H1 (cell line): Measurements from ENCODE around the gene HLA-DQA1. TPM values are rescaled to one million over a fixed set of nuclear protein-coding genes. Genes with fewer than 3 reads are reported as not detected.

Experiments used
- CTCF ChIA-PET: fragments of 300-600 bp; sonication (Branson Sonifier 250); formaldehyde crosslinking; loops from one replicate; lab custom pipeline; 2021; ENCODE audit not compliant: partially characterized antibody; lab: Charles Lee
- POLR2A ChIA-PET: fragments of 300-600 bp; sonication (Branson Sonifier 250); formaldehyde crosslinking; loops from one replicate; lab custom pipeline; 2021; ENCODE audit warnings: inconsistent platforms; ENCODE audit not compliant: partially characterized antibody; lab: Charles Lee
- DNase-seq, 2 experiments: peaks; one replicate each; pipeline versions ENCODE4 v3.0.0 to v3.0.0-alpha.2; 2010 to 2022; ENCODE audit warnings: low spot score in 2 of 2, low read depth in 1 of 2, mixed read lengths in 1 of 2
- FAIRE-seq: peaks from 2 replicates; lab custom pipeline; 2011; peaks lifted over from hg19 to GRCh38; lab: Jason Lieb, UNC
- H2AFZ ChIP-seq: 2 replicates; pipeline ENCODE4 v1.8.1; 2012; ENCODE audit warnings: low read length, inconsistent platforms
- H2AK5ac ChIP-seq: 2 replicates; pipeline ENCODE4 v1.6.1; 2013; ENCODE audit warnings: low read depth, low read length
- H2BK120ac ChIP-seq: replicated peaks from 2 replicates; pipeline ENCODE3; 2013; ENCODE audit warnings: low read depth, low read length, inconsistent platforms
- H2BK12ac ChIP-seq: 2 replicates; pipeline ENCODE4 v1.6.1; 2013; ENCODE audit warnings: low read depth, low read length
- H2BK15ac ChIP-seq: 2 replicates; pipeline ENCODE4 v1.6.1; 2013; ENCODE audit warnings: low read length
- H2BK20ac ChIP-seq: 2 replicates; pipeline ENCODE4 v1.6.1; 2013; ENCODE audit warnings: low read length
- H2BK5ac ChIP-seq: 2 replicates; pipeline ENCODE4 v1.6.1; 2013; ENCODE audit warnings: low read depth, low read length
- H3K14ac ChIP-seq: 2 replicates; pipeline ENCODE4 v1.6.1; 2013; ENCODE audit warnings: inconsistent platforms; ENCODE audit not compliant: insufficient read length
- H3K18ac ChIP-seq: 2 replicates; pipeline ENCODE4 v1.6.1; 2013; ENCODE audit warnings: low read length; ENCODE audit errors: extremely low read depth
- H3K23ac ChIP-seq: 2 replicates; pipeline ENCODE4 v1.6.1; 2013; ENCODE audit warnings: inconsistent platforms; ENCODE audit not compliant: insufficient read length
- H3K23me2 ChIP-seq: 2 replicates; pipeline ENCODE4 v1.6.1; 2013; ENCODE audit warnings: low read depth, low read length
- H3K27ac ChIP-seq: 2 replicates; pipeline ENCODE4 v1.6.1; 2011; ENCODE audit warnings: low read depth, low read length, inconsistent platforms
- H3K27me3 ChIP-seq, 4 experiments: replicated peaks in 1 of 4; 1 replicate in 1 of 4; 2 replicates in 3 of 4; pipeline versions ENCODE4 v1.6.1 to v1.8.1; 2011 to 2013; ENCODE audit warnings: low read length in 3 of 4, mild to moderate bottlenecking in 3 of 4, inconsistent platforms in 2 of 4, mixed read lengths in 2 of 4, moderate library complexity in 1 of 4; ENCODE audit not compliant: control insufficient read depth in 3 of 4, insufficient read depth in 3 of 4; ENCODE audit errors: extremely low read depth in 1 of 4
- H3K36me3 ChIP-seq, 4 experiments: 2 replicates each; pipeline versions ENCODE4 v1.6.1 to v1.8.1; 2011 to 2013; ENCODE audit warnings: mild to moderate bottlenecking in 4 of 4, low read length in 3 of 4, moderate library complexity in 2 of 4, control low read depth in 1 of 4, inconsistent platforms in 1 of 4; ENCODE audit not compliant: insufficient read depth in 4 of 4, control insufficient read depth in 2 of 4
- H3K4ac ChIP-seq: replicated peaks from 2 replicates; pipeline ENCODE3; 2013; ENCODE audit warnings: low read length, low read depth, mixed read lengths, inconsistent platforms; ENCODE audit not compliant: insufficient read length
- H3K4me1 ChIP-seq, 4 experiments: replicated peaks in 1 of 4; 1 replicate in 1 of 4; 2 replicates in 3 of 4; pipeline versions ENCODE4 v1.6.1 to v1.8.1; 2011 to 2013; ENCODE audit warnings: low read length in 3 of 4, inconsistent platforms in 2 of 4, mixed read lengths in 1 of 4; ENCODE audit not compliant: insufficient read depth in 4 of 4, control insufficient read depth in 3 of 4
- H3K4me2 ChIP-seq, 2 experiments: 2 replicates each; pipeline versions ENCODE4 v1.6.1 to v1.8.1; 2011 to 2013; ENCODE audit warnings: low read depth in 2 of 2, low read length in 2 of 2, control low read depth in 1 of 2, inconsistent platforms in 1 of 2, mild to moderate bottlenecking in 1 of 2; ENCODE audit not compliant: insufficient read depth in 1 of 2
- H3K4me3 ChIP-seq, 4 experiments: fragments of 200-600, 300-600 bp in 1 of 4; sonication (generic), shearing (Covaris generic), sonication (Bioruptor Twin) in 1 of 4; 2 replicates each; pipeline versions ENCODE4 v1.5.1 to v1.8.1; 2011 to 2016; ENCODE audit warnings: low read length in 4 of 4, low read depth in 3 of 4, control low read depth in 2 of 4, inconsistent platforms in 2 of 4, mild to moderate bottlenecking in 2 of 4, mixed read lengths in 1 of 4, moderate library complexity in 1 of 4; ENCODE audit not compliant: insufficient read depth in 2 of 4; ENCODE audit errors: extremely low read depth in 1 of 4
- H3K56ac ChIP-seq: replicated peaks from 2 replicates; pipeline ENCODE3; 2013; ENCODE audit warnings: low read depth, mild to moderate bottlenecking, mixed read lengths, low read length, inconsistent platforms; ENCODE audit not compliant: insufficient read length
- H3K79me1 ChIP-seq: 2 replicates; pipeline ENCODE4 v1.6.1; 2013; ENCODE audit warnings: low read depth, low read length, control low read depth
- H3K79me2 ChIP-seq, 2 experiments: 2 replicates each; pipeline versions ENCODE4 v1.6.1 to v1.8.1; 2012 to 2013; ENCODE audit warnings: low read length in 2 of 2, mild to moderate bottlenecking in 2 of 2, inconsistent platforms in 1 of 2; ENCODE audit not compliant: insufficient read depth in 2 of 2, control insufficient read depth in 1 of 2
- H3K9ac ChIP-seq, 4 experiments: replicated peaks in 1 of 4; 1 replicate in 1 of 4; 2 replicates in 3 of 4; pipeline versions ENCODE4 v1.6.1 to v1.8.1; 2011 to 2013; ENCODE audit warnings: low read depth in 3 of 4, low read length in 3 of 4, control low read depth in 2 of 4, mild to moderate bottlenecking in 2 of 4, moderate library complexity in 2 of 4, inconsistent platforms in 1 of 4; ENCODE audit errors: extremely low read depth in 1 of 4
- H3K9me3 ChIP-seq, 2 experiments: 2 replicates each; pipeline versions ENCODE4 v1.6.1 to v1.8.1; 2012 to 2013; ENCODE audit warnings: mild to moderate bottlenecking in 2 of 2, moderate library complexity in 2 of 2, control low read depth in 1 of 2, inconsistent platforms in 1 of 2, low read depth in 1 of 2, low read length in 1 of 2, mixed read lengths in 1 of 2; ENCODE audit not compliant: insufficient read depth in 2 of 2
- H4K20me1 ChIP-seq, 2 experiments: replicated peaks in 1 of 2; 2 replicates each; pipeline versions ENCODE3 to v1.8.1; 2011 to 2013; ENCODE audit warnings: inconsistent platforms in 2 of 2, low read length in 2 of 2, mild to moderate bottlenecking in 1 of 2; ENCODE audit not compliant: insufficient read depth in 2 of 2, control insufficient read depth in 1 of 2
- H4K5ac ChIP-seq: 2 replicates; pipeline ENCODE4 v1.6.1; 2013; ENCODE audit warnings: low read length, low read depth, mixed read lengths, inconsistent platforms; ENCODE audit not compliant: insufficient read length
- H4K8ac ChIP-seq: 2 replicates; pipeline ENCODE4 v1.8.0; 2013; ENCODE audit warnings: mild to moderate bottlenecking, moderate library complexity, low read length, inconsistent platforms; ENCODE audit not compliant: insufficient read depth; ENCODE audit errors: extremely low read depth
- H4K91ac ChIP-seq: replicated peaks from 2 replicates; pipeline ENCODE3; 2013; ENCODE audit warnings: low read length, mixed read lengths, inconsistent platforms; ENCODE audit not compliant: insufficient read length
- SIRT6 ChIP-seq: IDR thresholded peaks from one replicate; pipeline ENCODE4 v1.7.1; 2012; ENCODE audit warnings: low read length, inconsistent platforms
- YY1 ChIP-seq: IDR thresholded peaks from 2 replicates; pipeline ENCODE4 v1.6.1; 2011; ENCODE audit warnings: low read depth, mild to moderate bottlenecking, low read length
- ZNF274 ChIP-seq: IDR thresholded peaks from 2 replicates; pipeline ENCODE4 v1.7.0; 2012; ENCODE audit warnings: low read length, borderline replicate concordance; ENCODE audit errors: extremely low read depth
- polyA plus RNA-seq, 7 experiments: library from polyadenylated mRNA; depleted of rRNA in 3 of 7; stranded (reverse) in 5 of 7; unstranded in 2 of 7; fragments of >200 nt in 5 of 7; fragments of 200-250 nt in 2 of 7; gene quantifications; 1 replicate in 5 of 7; 2 replicates in 1 of 7; 4 replicates in 1 of 7; pipeline versions ENCODE4 v1.2.1 to v1.2.3, GENCODE V29; 2011 to 2013; ENCODE audit warnings: missing spikeins in 2 of 7, mixed read lengths in 2 of 7
- total RNA-seq: library from RNA; stranded (reverse); fragmentation: NEBNext Ultra II Directional; extraction: Animal tissue kit (Norgen Biotek cat#: 25700); gene quantifications from 2 replicates; pipeline ENCODE4 v1.2.1, GENCODE V29; 2021

HLA-DQA1 gene
- total and polyA plus RNA-seq, 2 of the 8 experiments (the other 6 are each of a cell fraction or from before 2014, with no cell fraction given): 0.12 TPM; not detected in 1

- TF ChIP-seq YY1: no peak
- TF ChIP-seq SIRT6: no peak
- no peak for TF ChIP-seq ZNF274
- Histone ChIP-seq H3K27ac (no peak overlapping the region), H3K9me3 (no peaks in the 10 kb centered on the region), H2AK5ac (no peak overlapping the region), H3K79me2 (no peaks in the 10 kb centered on the region), H3K79me1 (no peaks in the 10 kb centered on the region), H3K4me2 (no peak overlapping the region), H2BK12ac (no peak overlapping the region), H2BK120ac (no peak overlapping the region), H2AFZ (no peak overlapping the region), H3K4me3 (no peak overlapping the region), H4K20me1 (no peaks in the 10 kb centered on the region), H3K56ac (no peak overlapping the region), H4K91ac (no peak overlapping the region), H3K23ac (no peak overlapping the region), H3K14ac (no peak overlapping the region), H3K9ac (no peak overlapping the region), H3K36me3 (no peaks in the 10 kb centered on the region), H2BK15ac (no peak overlapping the region), H3K4ac (no peak overlapping the region), H3K27me3 (no peaks in the 10 kb centered on the region), H3K23me2 (no peaks in the 10 kb centered on the region), H2BK5ac (no peak overlapping the region), H2BK20ac (no peak overlapping the region), H4K5ac (no peak overlapping the region), H3K18ac (no peak overlapping the region), H4K8ac (no peak overlapping the region), H3K4me1 (no peaks in the 10 kb centered on the region)
- CTCF ChIA-PET: interaction anchor here (0.6 kb wide), 1 partner anchor 161 kb away, joined by 3 read pairs; no protein-coding TSS in a partner anchor
- DNase-seq: no peak
- POLR2A ChIA-PET: no interaction called here
- FAIRE-seq: no peak
Measured at GRCh38 chr6:32623693-32624092, 13.5 kb upstream of the HLA-DQA1 start.
